Measurements from ENCODE around the gene RTN4IP1. TPM values are rescaled to one million over a fixed set of nuclear protein-coding genes. Genes with fewer than 3 reads are reported as not detected.

Gene RTN4IP1
- total RNA-seq, 1 experiment from 2014 or later: 12.5 TPM

DNA sequence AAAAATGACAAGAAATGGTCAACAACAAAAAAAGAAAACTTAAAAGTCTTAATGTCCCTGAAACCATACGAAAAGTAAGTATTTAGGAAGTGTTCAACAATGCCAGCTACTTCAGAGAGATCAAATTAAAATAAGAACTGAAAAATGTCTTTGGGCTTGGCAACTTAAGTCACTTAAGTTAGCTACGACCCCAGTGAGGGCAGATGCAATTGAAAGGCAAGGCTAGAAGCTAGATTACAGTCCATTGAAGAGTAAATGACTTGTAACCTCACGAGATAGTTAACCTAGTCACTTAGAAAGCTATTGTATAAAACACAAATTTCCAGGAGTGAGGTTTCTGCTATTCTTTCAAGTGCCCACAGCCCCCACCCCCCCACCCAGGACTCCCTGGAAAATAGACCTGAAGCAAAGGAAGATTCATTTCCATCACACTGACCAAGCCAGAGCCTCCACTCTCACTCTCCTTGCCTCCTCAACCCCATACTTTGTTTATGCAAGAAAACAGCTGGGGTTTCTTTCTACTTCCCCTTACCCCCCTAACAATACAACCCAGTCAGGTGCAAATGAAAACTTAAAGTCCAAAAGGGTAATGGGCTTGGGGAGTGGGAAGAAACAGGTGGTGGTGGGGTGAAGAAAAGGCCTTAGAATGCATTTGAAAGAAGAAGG, 14.6 kb downstream of the RTN4IP1 start:
- H3T11ph ChIP-seq (ENCODE audit: low read length): no peak overlapping the region
- H3K4ac ChIP-seq (ENCODE audit: low read depth, low read length): no peak overlapping the region
- peaks cover 8 to 24% (median 16%) of the 10 kb centered on the region in 3 experiments; a peak in 6 of 7 replicates for H3K36me3 Mint-ChIP-seq (ENCODE audit: insufficient read depth in 1 of 3, low read depth in 3 of 3)
- H2BK120ac ChIP-seq (ENCODE audit: low read depth, low read length, poor library complexity, severe bottlenecking): no peak overlapping the region
- H3K4me3 Mint-ChIP-seq: peak overlapping the region in 1 of 2 experiments; percentile 53; a peak in 3 of 5 replicates
- peak overlapping the region; percentile 95 for H3K27ac ChIP-seq (ENCODE audit: insufficient read length, low read depth, low read length)
- WGBS (ENCODE audit: extremely low coverage, insufficient read length, low lambda C conversion rate): no CpG with 5 or more reads among the region's 3 CpGs
- peak overlapping the region; percentile 57 for H3K4me2 ChIP-seq (ENCODE audit: insufficient read depth, insufficient read length, low read length)
- TF ChIP-seq, protein P1, sequence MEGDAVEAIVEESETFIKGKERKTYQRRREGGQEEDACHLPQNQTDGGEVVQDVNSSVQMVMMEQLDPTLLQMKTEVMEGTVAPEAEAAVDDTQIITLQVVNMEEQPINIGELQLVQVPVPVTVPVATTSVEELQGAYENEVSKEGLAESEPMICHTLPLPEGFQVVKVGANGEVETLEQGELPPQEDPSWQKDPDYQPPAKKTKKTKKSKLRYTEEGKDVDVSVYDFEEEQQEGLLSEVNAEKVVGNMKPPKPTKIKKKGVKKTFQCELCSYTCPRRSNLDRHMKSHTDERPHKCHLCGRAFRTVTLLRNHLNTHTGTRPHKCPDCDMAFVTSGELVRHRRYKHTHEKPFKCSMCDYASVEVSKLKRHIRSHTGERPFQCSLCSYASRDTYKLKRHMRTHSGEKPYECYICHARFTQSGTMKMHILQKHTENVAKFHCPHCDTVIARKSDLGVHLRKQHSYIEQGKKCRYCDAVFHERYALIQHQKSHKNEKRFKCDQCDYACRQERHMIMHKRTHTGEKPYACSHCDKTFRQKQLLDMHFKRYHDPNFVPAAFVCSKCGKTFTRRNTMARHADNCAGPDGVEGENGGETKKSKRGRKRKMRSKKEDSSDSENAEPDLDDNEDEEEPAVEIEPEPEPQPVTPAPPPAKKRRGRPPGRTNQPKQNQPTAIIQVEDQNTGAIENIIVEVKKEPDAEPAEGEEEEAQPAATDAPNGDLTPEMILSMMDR (conservative IDR thresholded peaks at IDR 0.05): no peak
- DNase-seq: peak; percentile 72
- no peaks in the 10 kb centered on the region for H3K79me1 ChIP-seq (ENCODE audit: insufficient read depth, low read depth, low read length, poor library complexity, severe bottlenecking)
- no peaks in the 10 kb centered on the region for H4K20me1 ChIP-seq (ENCODE audit: control insufficient read depth, insufficient read depth, insufficient read length)
- peak overlapping the region; percentile 93 to 99 (median 97) for H3K27ac Mint-ChIP-seq
- H4K91ac ChIP-seq (ENCODE audit: insufficient read length, low read depth, low read length): no peak overlapping the region
- no peak overlapping the region for H3K56ac ChIP-seq (ENCODE audit: insufficient read length, low read depth, low read length)
- H2AK5ac ChIP-seq (ENCODE audit: insufficient read length, low read length): no peak overlapping the region
- no peak overlapping the region for H2BK5ac ChIP-seq (ENCODE audit: insufficient read length, low read length)
- H3K9me3 ChIP-seq (ENCODE audit: control insufficient read depth, low read depth, low read length): no peaks in the 10 kb centered on the region
- H3K23ac ChIP-seq (ENCODE audit: insufficient read length, low read depth, low read length): no peak overlapping the region
- no peaks in the 10 kb centered on the region for H3K79me2 ChIP-seq (ENCODE audit: insufficient read depth, low read length)
- H3K23me2 ChIP-seq (ENCODE audit: insufficient read length, low read depth, low read length, poor library complexity, severe bottlenecking): no peaks in the 10 kb centered on the region
- no peak overlapping the region for H4K8ac ChIP-seq (replicated peaks; ENCODE audit: insufficient read length, low read depth, low read length)
- H3K4me1 ChIP-seq (ENCODE audit: insufficient read depth, low read length): peaks cover 17% of the 10 kb centered on the region; the same call in 1 of the 2 replicates
- H3K9me3 Mint-ChIP-seq: no peaks in the 10 kb centered on the region
- no peaks in the 10 kb centered on the region for H3K27me3 ChIP-seq (ENCODE audit: insufficient read depth, low read length)
- peaks cover 62 to 66% of the 10 kb centered on the region in 2 experiments for H3K4me1 Mint-ChIP-seq
- H3K27me3 Mint-ChIP-seq (ENCODE audit: low read depth): no peaks in the 10 kb centered on the region
- no peak overlapping the region for H3K9ac ChIP-seq (ENCODE audit: extremely low read depth, insufficient read length, low read length)
- H4K5ac ChIP-seq (ENCODE audit: insufficient read length, low read depth, low read length): no peak overlapping the region
- H3K18ac ChIP-seq (ENCODE audit: insufficient read length, low read depth, low read length): no peak overlapping the region
- H3K14ac ChIP-seq (ENCODE audit: insufficient read depth, low read length): no peak overlapping the region
- no peak overlapping the region for H2AFZ ChIP-seq (ENCODE audit: low read length)
- H2BK12ac ChIP-seq (ENCODE audit: insufficient read length, low read depth, low read length): no peak overlapping the region
- H2BK15ac ChIP-seq (ENCODE audit: low read depth, low read length): no peak overlapping the region
- no peak overlapping the region for H2BK20ac ChIP-seq (ENCODE audit: low read depth, low read length, poor library complexity, severe bottlenecking)

Measured in H9 (cell line).